Adrenal gland (tissue), 5 donors: ENCODE data around the gene ZMIZ2.

ENCODE experiments used
- CTCF ChIP-seq, 6 experiments: fragments of 450-650 bp in 4 of 6; fragments of 200-600 bp in 2 of 6; sonication (generic) in 1 of 6; IDR thresholded peaks; 1 replicate in 5 of 6; 2 replicates in 1 of 6; pipeline versions ENCODE4 v1.5.1 to v1.8.0; 2016 to 2021; ENCODE audit warnings: antibody characterized with exemption in 6 of 6, mild to moderate bottlenecking in 2 of 6, moderate library complexity in 1 of 6
- POLR2A ChIP-seq, 2 donors: fragments of 450-650 bp; IDR thresholded peaks; one replicate each; pipeline ENCODE4 v1.6.1; 2017; ENCODE audit warnings: antibody characterized with exemption in 2 of 2, mild to moderate bottlenecking in 2 of 2, moderate library complexity in 1 of 2
- donor health status: DM: no; HTN: no; CAD: no.

- TF ChIP-seq CTCF (IDR thresholded peaks at IDR 0.05) (no peak), POLR2A (IDR thresholded peaks at IDR 0.05) (no peak)
Measured at GRCh38 chr7:44762300-44762699, 13.7 kb downstream of the ZMIZ2 start.
